ENCODE data around the gene KIAA0513.

GRCh38 chr16:84979516-84979915 lies 48.1 kb upstream of the KIAA0513 start:
- TF ChIP-seq, protein P1, sequence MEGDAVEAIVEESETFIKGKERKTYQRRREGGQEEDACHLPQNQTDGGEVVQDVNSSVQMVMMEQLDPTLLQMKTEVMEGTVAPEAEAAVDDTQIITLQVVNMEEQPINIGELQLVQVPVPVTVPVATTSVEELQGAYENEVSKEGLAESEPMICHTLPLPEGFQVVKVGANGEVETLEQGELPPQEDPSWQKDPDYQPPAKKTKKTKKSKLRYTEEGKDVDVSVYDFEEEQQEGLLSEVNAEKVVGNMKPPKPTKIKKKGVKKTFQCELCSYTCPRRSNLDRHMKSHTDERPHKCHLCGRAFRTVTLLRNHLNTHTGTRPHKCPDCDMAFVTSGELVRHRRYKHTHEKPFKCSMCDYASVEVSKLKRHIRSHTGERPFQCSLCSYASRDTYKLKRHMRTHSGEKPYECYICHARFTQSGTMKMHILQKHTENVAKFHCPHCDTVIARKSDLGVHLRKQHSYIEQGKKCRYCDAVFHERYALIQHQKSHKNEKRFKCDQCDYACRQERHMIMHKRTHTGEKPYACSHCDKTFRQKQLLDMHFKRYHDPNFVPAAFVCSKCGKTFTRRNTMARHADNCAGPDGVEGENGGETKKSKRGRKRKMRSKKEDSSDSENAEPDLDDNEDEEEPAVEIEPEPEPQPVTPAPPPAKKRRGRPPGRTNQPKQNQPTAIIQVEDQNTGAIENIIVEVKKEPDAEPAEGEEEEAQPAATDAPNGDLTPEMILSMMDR (IDR thresholded peaks at IDR 0.05) = no peak
- TF ChIP-seq EZH2 (IDR thresholded peaks at IDR 0.05; ENCODE audit: borderline replicate concordance, insufficient read depth, low read depth, low read length, poor library complexity, severe bottlenecking) = no peak
